Activated CD8-positive, alpha-beta memory T cell treated with anti-CD3 and anti-CD28 coated beads, Interleukin-2, amount 50 U/mL, for 24 hours (primary cell): Measurements from ENCODE around the gene ERICH4.
"Not testable (repeated sequence)": the region's sequence is repeated elsewhere in the genome, so short reads cannot be mapped to it uniquely, and the experiment has no call there.

Source experiments
- DNase-seq: peaks from one replicate; pipeline ENCODE4 v3.0.0-alpha.2; 2020; ENCODE audit errors: extremely low read depth

The ERICH4 gene

GRCh38 chr19:41435376-41435775 lies 7.6 kb upstream of the ERICH4 start:
- not testable (repeated sequence) for DNase-seq

DNA sequence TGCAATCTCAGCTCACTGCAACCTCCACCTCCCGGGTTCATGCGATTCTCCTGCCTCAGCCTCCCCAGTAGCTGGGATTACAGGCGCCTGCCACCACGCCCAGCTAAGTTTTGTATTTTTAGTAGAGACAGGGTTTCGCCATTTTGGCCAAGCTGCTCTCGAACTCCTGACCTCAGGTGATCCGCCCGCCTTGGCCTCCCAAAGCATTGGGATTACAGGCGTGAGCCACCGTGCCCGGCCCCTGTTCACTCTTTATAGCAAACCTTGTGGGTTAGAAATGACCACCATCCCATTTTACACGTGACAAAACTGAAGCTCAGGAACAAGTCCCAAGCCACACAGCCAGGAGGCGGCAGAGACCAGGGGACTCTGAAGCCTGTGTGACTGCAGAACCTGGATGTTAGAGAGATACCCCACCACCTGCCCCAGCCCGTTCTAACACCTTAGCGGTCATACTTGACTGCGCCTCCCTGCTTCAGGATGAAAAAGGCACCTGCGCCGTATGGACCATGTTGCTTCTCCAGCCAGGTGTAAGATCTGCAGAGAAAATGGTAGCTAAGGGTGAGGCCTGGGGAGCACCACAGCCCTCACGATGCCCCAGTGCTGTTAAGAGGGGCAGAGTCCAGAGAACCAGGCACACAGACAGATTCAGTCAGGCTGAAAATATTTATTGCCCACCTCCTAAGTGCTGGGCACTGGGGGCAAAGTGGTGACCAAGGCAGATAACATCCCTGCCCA lies 6.9 kb upstream of the ERICH4 start:
- no peak for DNase-seq

- DNase-seq = no peak
Measured at GRCh38 chr19:41436674-41436951, 6.3 kb upstream of the ERICH4 start.

DNA sequence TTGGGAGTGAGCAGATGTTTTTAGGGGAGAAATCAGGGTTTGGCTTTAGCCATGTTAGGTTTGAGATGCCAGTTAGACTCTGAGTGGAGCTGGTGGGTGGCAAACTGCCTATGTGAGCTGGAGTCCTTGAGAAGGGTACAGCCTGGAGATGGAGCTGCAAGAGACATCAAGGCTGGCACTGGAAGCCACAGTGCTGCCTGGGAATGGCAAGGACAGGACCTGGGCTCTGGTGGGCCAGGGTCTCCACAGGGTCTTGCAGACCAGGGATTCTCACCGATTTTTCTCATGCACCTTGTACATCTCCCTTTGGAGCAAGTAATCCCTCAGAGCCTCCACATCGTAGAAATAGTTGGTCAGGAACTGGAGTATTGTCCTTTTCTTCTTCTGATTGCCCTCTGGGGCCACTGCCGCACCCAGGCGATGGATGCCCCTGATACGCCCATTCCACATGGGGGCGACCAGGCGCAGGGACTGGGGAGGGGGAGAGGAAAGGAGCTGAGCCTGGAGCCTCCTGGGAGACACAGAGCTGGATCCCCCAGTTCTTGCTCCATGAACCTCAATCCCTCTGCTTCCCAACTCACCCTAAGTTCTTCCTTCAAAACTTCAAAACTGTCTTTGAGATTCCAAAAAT lies 4.9 kb upstream of the ERICH4 start:
- no peak for DNase-seq

- peak; percentile 94 for DNase-seq
Measured at GRCh38 chr19:41439441-41440222, 3.3 kb upstream of the ERICH4 start, which contains the start of gene DMAC2. Gene DMAC2, minus strand, starts transcription at chr19:41439912. Its CDS starts 13 bp downstream, at chr19:41439899.

- no peak for DNase-seq
Measured at GRCh38 chr19:41441321-41441945, 1.5 kb upstream of the ERICH4 start.

DNA sequence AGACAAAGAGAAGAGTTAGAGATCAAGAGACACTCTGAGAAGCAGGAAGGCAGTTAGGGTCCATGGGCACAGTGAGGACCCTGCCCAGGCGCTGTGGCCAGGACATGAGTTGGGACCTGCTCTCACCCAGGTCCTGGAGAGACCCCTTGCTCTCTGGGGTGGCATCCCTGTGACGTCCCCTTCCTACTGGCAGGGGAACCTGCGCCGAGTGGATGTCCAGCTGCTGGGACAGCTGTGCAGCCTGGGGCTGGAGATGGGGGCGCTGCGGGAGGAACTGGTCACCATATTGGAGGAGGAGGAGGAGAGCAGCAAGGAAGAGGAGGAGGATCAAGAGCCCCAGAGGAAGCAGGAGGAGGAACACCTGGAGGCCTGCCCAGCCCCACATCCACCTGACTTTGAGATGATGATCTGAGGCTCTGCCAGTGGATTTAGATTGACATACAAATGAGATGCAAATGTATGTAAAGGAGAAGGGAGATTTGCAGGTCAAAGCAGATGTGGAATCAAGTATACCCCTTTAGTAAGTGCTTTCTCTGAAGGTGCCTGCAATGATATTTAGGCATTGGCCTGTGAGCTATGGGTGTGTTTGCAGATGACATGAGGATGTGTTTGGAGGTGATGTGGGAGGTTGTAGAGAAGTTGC lies 978 bp downstream of the ERICH4 start:
- no peak for DNase-seq

- no peak for DNase-seq
Measured at GRCh38 chr19:41445575-41445974, 2.6 kb downstream of the ERICH4 start.

- no peak for DNase-seq
Measured at GRCh38 chr19:41447732-41448332, 4.9 kb downstream of the ERICH4 start.

GRCh38 chr19:41449079-41449864 lies 6.3 kb downstream of the ERICH4 start:
- DNase-seq = peak; percentile 19

DNA sequence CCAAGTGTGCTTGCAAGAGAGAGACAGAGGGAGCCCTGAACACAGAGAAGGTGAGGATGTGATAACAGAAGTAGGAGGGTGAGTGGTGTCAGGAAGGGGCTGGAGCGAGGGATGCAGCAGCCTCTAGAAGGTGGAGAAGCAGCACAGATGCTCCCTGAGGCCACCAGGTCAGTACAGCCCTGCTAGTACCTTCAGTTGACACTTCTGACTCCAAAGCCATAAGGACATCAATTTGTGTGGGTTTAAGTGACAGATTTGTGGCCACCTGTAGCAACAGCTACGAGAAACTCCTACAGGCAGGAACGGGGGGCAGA lies 6.9 kb downstream of the ERICH4 start:
- DNase-seq = no peak

GRCh38 chr19:41452584-41453275 lies 9.8 kb downstream of the ERICH4 start:
- no peak for DNase-seq

DNA sequence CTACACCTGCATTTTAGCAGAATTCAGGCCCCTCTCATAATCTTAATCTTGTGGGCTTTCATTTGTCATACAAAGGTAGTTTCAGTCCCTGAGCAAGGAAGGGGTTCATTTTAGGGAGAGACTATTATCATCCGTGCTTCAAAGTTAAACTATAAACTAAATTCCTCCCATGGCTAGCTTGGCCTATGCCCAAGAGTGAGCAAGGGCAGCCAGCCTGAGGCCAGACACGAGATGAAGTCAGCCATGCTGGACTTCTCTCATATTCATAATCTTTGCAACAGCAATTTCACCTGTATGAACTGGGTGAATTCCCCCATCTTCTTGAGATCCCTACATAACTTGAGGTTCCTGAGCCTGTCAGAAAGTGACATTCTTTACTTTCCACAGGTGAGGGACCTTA lies 13.0 kb downstream of the ERICH4 start:
- no peak for DNase-seq

DNA sequence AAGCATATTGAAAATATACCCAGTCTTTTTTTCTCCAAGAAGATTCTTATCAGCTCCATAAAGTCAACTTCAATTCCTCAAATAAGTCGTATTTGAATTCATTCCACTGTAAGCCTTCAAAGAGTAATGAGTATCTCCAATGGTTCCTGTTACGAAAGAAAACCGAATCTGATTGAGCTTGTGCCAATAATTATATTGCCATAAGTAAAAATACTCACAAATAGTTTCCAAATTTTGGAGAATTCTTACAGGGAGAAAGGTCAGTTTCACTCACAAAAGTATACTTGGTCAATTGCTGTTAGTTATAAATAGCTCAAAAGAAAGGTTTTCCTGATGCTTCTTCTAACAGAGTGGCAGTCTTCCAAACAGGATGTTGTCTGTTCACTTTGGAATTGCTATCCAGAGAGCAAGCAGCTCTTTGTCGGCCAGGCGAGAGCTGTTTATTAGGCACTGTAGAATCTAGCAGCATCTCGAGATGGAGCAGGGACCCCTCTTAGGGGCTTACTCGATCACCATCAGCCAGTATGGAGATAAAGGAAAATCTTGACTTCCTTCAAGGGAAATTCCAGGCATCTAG lies 13.5 kb downstream of the ERICH4 start:
- no peak for DNase-seq

GRCh38 chr19:41457241-41457640 lies 14.3 kb downstream of the ERICH4 start:
- no peak for DNase-seq

DNA sequence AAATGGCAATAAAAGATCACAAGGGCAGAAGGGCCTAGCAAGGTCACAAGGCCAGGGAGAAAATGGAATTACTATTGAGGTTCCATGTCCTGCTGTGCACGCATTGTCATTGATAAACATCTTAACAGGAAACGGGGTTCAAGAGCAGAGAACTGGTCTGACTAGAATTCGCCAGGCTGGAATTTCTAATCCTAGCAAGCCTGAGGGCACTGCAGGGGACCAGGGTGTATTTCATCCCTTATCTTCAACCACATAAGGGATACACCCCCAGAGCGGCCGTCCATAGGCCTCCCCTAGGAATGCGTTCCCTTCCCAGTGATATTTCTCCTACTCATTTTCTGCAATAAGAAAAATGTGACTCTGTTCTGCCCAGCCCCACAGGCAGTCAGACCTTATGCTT lies 19.5 kb downstream of the ERICH4 start:
- DNase-seq = no peak

GRCh38 chr19:41463257-41464256 lies 20.6 kb downstream of the ERICH4 start:
- DNase-seq = not testable (repeated sequence)

DNA sequence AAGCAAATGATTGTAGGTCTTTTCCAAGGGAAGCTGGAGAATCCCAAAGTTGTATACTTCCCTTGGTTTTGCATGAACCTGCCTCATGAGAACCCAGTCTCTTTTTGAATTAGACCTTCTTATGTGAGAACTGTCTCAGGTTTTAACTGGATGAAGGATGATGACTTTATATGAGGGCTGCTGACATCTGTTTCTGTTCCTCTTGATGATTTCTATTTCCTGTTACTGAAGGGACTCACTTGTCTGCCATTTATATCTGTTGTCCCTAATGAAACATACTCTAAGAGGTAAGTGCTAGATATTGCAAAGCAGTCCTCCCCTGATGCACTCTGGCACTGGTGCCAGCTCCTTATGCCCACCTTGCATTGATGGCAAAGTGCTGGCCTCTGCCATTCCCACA lies 33.6 kb downstream of the ERICH4 start:
- DNase-seq = no peak

- no peak for DNase-seq
Measured at GRCh38 chr19:41478171-41478570, 35.2 kb downstream of the ERICH4 start.
